GM23338 (cell line): ENCODE results near the gene DMD. TPM values are rescaled to one million over a fixed set of nuclear protein-coding genes. Genes with fewer than 3 reads are reported as not detected.
"Not testable (repeated sequence)": the region's sequence is repeated elsewhere in the genome, so short reads cannot be mapped to it uniquely, and the experiment has no call there.

Experiments
- ATAC-seq: fragments of 200-7000 bp; cut with Tn5 transposase; 3 replicates; pipeline ENCODE4 v1.9.1; 2020
- DNase-seq: peaks from one replicate; pipeline ENCODE4 v3.0.0-alpha.2; 2015; ENCODE audit warnings: low spot score
- H2AFZ ChIP-seq: fragments of 200-600 bp; sonication (generic); 2 replicates; pipeline ENCODE4 v1.8.0; 2016; ENCODE audit warnings: antibody characterized with exemption, mild to moderate bottlenecking, moderate library complexity
- H3F3A ChIP-seq: fragments of 200-600 bp; sonication (generic); replicated peaks from 2 replicates; pipeline ENCODE4 v1.8.0; 2017; ENCODE audit warnings: antibody characterized with exemption, mixed run types, low read depth
- H3K27ac ChIP-seq: fragments of 200-600 bp; sonication (generic); 2 replicates; pipeline ENCODE4 v1.6.1; 2016; ENCODE audit warnings: low read depth
- H3K27me3 ChIP-seq: fragments of 200-600 bp; sonication (generic); 2 replicates; pipeline ENCODE4 v1.8.0; 2016; ENCODE audit warnings: mild to moderate bottlenecking, mixed run types, moderate library complexity; ENCODE audit not compliant: insufficient read depth
- H3K36me3 ChIP-seq: fragments of 200-600 bp; sonication (generic); 2 replicates; pipeline ENCODE4 v1.8.0; 2016; ENCODE audit warnings: mild to moderate bottlenecking; ENCODE audit not compliant: insufficient read depth
- H3K4me1 ChIP-seq: fragments of 200-600 bp; sonication (generic); 2 replicates; pipeline ENCODE4 v1.8.0; 2016; ENCODE audit warnings: mild to moderate bottlenecking, moderate library complexity; ENCODE audit not compliant: insufficient read depth
- H3K4me2 ChIP-seq: fragments of 200-600 bp; sonication (generic); 2 replicates; pipeline ENCODE4 v1.7.1; 2017; ENCODE audit warnings: mixed run types
- H3K4me3 ChIP-seq: fragments of 200-600 bp; sonication (generic); 2 replicates; pipeline ENCODE4 v1.6.1; 2016; ENCODE audit warnings: mixed run types
- H3K79me2 ChIP-seq: fragments of 200-600 bp; sonication (generic); replicated peaks from 2 replicates; pipeline ENCODE4 v1.8.0; 2017; ENCODE audit warnings: mild to moderate bottlenecking; ENCODE audit not compliant: insufficient read depth
- H3K9me2 ChIP-seq: fragments of 200-600 bp; sonication (generic); 2 replicates; pipeline ENCODE4 v1.8.0; 2017; ENCODE audit not compliant: insufficient read depth
- H4K20me1 ChIP-seq: fragments of 200-600 bp; sonication (generic); replicated peaks from 2 replicates; pipeline ENCODE4 v1.8.0; 2017; ENCODE audit warnings: mild to moderate bottlenecking; ENCODE audit not compliant: insufficient read depth
- H3K27ac Mint-ChIP-seq: 2 replicates; pipeline ENCODE4 v1.8.0; 2020; ENCODE audit warnings: inconsistent platforms, mild to moderate bottlenecking, moderate library complexity, mixed read lengths
- H3K27me3 Mint-ChIP-seq: 3 replicates; pipeline ENCODE4 v1.8.0; 2022; ENCODE audit warnings: low read depth, mild to moderate bottlenecking, moderate library complexity, mixed read lengths, inconsistent platforms; ENCODE audit not compliant: insufficient read depth, poor library complexity
- H3K36me3 Mint-ChIP-seq: 3 replicates; pipeline ENCODE4 v1.8.0; 2021; ENCODE audit warnings: low read depth, mild to moderate bottlenecking, inconsistent platforms, moderate library complexity, mixed read lengths
- H3K4me1 Mint-ChIP-seq: 3 replicates; pipeline ENCODE4 v1.8.0; 2020; ENCODE audit warnings: mild to moderate bottlenecking, inconsistent platforms, mixed read lengths
- H3K4me3 Mint-ChIP-seq: 3 replicates; pipeline ENCODE4 v1.8.0; 2021; ENCODE audit warnings: moderate library complexity, mild to moderate bottlenecking, inconsistent platforms, mixed read lengths
- H3K9me3 Mint-ChIP-seq: 3 replicates; pipeline ENCODE4 v1.8.0; 2020; ENCODE audit warnings: moderate library complexity, mild to moderate bottlenecking, inconsistent platforms, mixed read lengths
- EZH2 ChIP-seq: fragments of 200-600 bp; sonication (generic); IDR thresholded peaks from one replicate; pipeline ENCODE4 v1.8.0; 2017; ENCODE audit warnings: antibody characterized with exemption, mild to moderate bottlenecking, low read depth; ENCODE audit not compliant: unreplicated experiment
- JUNB ChIP-seq: IDR thresholded peaks from one replicate; pipeline ENCODE4 v1.6.1; 2016; ENCODE audit warnings: antibody characterized with exemption; ENCODE audit not compliant: unreplicated experiment
- NANOG ChIP-seq: IDR thresholded peaks from 2 replicates; pipeline ENCODE4 v1.6.1; 2016; ENCODE audit warnings: antibody characterized with exemption, borderline replicate concordance
- POLR2AphosphoS5 ChIP-seq: IDR thresholded peaks from 2 replicates; pipeline ENCODE4 v1.6.1; 2016; ENCODE audit warnings: antibody characterized with exemption, low read depth
- STAT1 ChIP-seq: IDR thresholded peaks from one replicate; pipeline ENCODE4 v1.6.1; 2016; ENCODE audit warnings: antibody characterized with exemption; ENCODE audit not compliant: unreplicated experiment
- ZNF114 ChIP-seq: fragments of 250-450 bp; sonication (Bioruptor Pico); IDR thresholded peaks from 2 replicates; pipeline ENCODE4 v1.5.0; 2020; ENCODE audit warnings: mild to moderate bottlenecking, moderate library complexity
- ZNF331 ChIP-seq: fragments of 250-450 bp; sonication (Bioruptor Pico); IDR thresholded peaks from 2 replicates; pipeline ENCODE4 v1.5.0; 2020; ENCODE audit warnings: low read depth, mild to moderate bottlenecking, moderate library complexity
- polyA plus RNA-seq: library from polyadenylated mRNA; unstranded; fragments of >200 nt; fragmentation: Nextera tagmentation; extraction: Ambion mirVana; gene quantifications from 2 replicates; pipeline ENCODE4 v1.2.1, GENCODE V29; 2016
- total RNA-seq: library from RNA; depleted of rRNA; stranded (reverse); fragments of >200 nt; shearing (Covaris generic); gene quantifications from 2 replicates; pipeline ENCODE4 v1.2.3, GENCODE V29; 2014
- TF ChIP-seq, protein P1 (sequence below): fragments of 250-450 bp; sonication (Bioruptor Pico); IDR thresholded peaks from 2 replicates; pipeline ENCODE4 v1.5.0; 2020; ENCODE audit warnings: mild to moderate bottlenecking, moderate library complexity
- TF ChIP-seq, protein P2 (sequence below): IDR thresholded peaks from one replicate; pipeline ENCODE4 v1.6.1; 2018; ENCODE audit warnings: antibody characterized with exemption; ENCODE audit not compliant: unreplicated experiment
- TF ChIP-seq, protein P3 (sequence below), 2 experiments: fragments of 200-600 bp in 1 of 2; sonication (generic) in 1 of 2; conservative IDR thresholded peaks; 2 replicates each; pipeline versions ENCODE4 v1.5.1 to v1.6.1; 2016 to 2017; ENCODE audit warnings: antibody characterized with exemption in 2 of 2, low read depth in 2 of 2, mild to moderate bottlenecking in 2 of 2, moderate library complexity in 1 of 2

Gene DMD
- total and polyA plus RNA-seq, 2 experiments from 2014 or later, result 4.5 to 7.6 TPM

DNA sequence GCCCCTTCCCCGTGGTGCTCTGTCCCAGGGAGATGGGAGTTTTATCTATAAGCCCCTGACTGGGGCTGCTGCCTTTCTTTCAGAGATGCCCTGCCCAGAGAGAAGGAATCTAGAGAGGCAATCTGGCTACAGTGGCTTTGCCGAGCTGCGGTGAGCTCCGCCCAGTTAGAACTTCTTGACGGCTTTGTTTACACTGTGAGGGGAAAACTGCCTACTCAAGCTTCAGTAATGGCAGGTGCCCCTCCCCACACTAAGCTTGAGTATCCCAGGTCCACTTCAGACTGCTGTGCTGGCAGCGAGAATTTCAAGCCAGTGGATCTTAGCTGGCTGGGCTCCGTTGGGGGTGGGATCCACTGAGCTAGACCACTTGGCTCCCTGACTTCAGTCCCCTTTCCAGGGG lies 1740.6 kb downstream of the DMD start:
- H3K4me1 ChIP-seq, H3K4me1 Mint-ChIP-seq, H3F3A ChIP-seq, H3K4me2 ChIP-seq, H3K9me3 Mint-ChIP-seq, H3K27me3 ChIP-seq, H3K27ac Mint-ChIP-seq, H3K9me2 ChIP-seq, H3K36me3 Mint-ChIP-seq, DNase-seq, H3K27ac ChIP-seq, H3K36me3 ChIP-seq, H3K4me3 ChIP-seq, H3K79me2 ChIP-seq, H4K20me1 ChIP-seq, H2AFZ ChIP-seq, ATAC-seq, H3K4me3 Mint-ChIP-seq, H3K27me3 Mint-ChIP-seq: not testable (repeated sequence)

DNA sequence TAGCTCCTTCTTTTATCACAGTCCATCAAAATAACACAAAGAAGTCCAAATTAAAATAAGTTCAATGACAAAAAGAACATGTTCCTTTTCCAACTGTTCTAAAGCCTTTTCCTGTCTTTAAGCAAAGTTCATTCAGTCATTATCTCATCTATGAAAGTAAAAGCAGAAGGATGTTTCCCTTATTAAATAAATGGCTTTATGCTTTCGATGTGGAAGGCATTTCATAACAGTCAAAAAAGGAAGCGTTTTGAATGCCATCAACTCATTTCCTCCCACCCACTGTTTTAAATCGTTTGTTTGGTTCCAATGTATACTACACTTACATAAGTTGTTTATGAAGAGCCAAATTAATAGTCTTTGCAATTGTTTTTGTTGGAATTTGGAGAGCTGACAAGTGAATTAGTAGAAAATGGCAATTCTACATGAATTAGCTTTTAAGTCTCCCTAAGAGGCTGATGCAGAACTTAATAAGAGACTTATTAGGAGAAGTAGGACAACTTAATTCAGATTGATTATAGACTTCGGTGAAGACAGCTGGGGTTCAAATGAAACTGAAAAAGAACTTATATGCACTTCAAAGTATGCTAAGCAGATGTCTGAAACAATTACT lies 1746.9 kb downstream of the DMD start:
- ATAC-seq, result no peak
- Histone ChIP-seq H2AFZ (no peak overlapping the region), H3K36me3 (no peaks in the 10 kb centered on the region), H3K27me3 (no peaks in the 10 kb centered on the region), H3K27ac (no peak overlapping the region), H3K4me3 (no peak overlapping the region), H4K20me1 (no peaks in the 10 kb centered on the region), H3K79me2 (no peaks in the 10 kb centered on the region), H3K4me1 (no peaks in the 10 kb centered on the region), H3K4me2 (no peak overlapping the region), H3F3A (no peaks in the 10 kb centered on the region), H3K9me2 (no peaks in the 10 kb centered on the region)
- H3K4me1 Mint-ChIP-seq, result no peaks in the 10 kb centered on the region
- H3K27me3 Mint-ChIP-seq, result no peaks in the 10 kb centered on the region
- no peaks in the 10 kb centered on the region for H3K9me3 Mint-ChIP-seq
- DNase-seq, result no peak
- H3K36me3 Mint-ChIP-seq, result no peaks in the 10 kb centered on the region
- H3K4me3 Mint-ChIP-seq, result no peak overlapping the region
- no peak overlapping the region for H3K27ac Mint-ChIP-seq
- TF ChIP-seq ZNF114 (CRISPR knock-in tag) (no peak), POLR2AphosphoS5 (no peak), EZH2 (no peak), STAT1 (no peak), NANOG (no peak), ZNF331 (no peak), JUNB (no peak)
- TF ChIP-seq, protein P1, sequence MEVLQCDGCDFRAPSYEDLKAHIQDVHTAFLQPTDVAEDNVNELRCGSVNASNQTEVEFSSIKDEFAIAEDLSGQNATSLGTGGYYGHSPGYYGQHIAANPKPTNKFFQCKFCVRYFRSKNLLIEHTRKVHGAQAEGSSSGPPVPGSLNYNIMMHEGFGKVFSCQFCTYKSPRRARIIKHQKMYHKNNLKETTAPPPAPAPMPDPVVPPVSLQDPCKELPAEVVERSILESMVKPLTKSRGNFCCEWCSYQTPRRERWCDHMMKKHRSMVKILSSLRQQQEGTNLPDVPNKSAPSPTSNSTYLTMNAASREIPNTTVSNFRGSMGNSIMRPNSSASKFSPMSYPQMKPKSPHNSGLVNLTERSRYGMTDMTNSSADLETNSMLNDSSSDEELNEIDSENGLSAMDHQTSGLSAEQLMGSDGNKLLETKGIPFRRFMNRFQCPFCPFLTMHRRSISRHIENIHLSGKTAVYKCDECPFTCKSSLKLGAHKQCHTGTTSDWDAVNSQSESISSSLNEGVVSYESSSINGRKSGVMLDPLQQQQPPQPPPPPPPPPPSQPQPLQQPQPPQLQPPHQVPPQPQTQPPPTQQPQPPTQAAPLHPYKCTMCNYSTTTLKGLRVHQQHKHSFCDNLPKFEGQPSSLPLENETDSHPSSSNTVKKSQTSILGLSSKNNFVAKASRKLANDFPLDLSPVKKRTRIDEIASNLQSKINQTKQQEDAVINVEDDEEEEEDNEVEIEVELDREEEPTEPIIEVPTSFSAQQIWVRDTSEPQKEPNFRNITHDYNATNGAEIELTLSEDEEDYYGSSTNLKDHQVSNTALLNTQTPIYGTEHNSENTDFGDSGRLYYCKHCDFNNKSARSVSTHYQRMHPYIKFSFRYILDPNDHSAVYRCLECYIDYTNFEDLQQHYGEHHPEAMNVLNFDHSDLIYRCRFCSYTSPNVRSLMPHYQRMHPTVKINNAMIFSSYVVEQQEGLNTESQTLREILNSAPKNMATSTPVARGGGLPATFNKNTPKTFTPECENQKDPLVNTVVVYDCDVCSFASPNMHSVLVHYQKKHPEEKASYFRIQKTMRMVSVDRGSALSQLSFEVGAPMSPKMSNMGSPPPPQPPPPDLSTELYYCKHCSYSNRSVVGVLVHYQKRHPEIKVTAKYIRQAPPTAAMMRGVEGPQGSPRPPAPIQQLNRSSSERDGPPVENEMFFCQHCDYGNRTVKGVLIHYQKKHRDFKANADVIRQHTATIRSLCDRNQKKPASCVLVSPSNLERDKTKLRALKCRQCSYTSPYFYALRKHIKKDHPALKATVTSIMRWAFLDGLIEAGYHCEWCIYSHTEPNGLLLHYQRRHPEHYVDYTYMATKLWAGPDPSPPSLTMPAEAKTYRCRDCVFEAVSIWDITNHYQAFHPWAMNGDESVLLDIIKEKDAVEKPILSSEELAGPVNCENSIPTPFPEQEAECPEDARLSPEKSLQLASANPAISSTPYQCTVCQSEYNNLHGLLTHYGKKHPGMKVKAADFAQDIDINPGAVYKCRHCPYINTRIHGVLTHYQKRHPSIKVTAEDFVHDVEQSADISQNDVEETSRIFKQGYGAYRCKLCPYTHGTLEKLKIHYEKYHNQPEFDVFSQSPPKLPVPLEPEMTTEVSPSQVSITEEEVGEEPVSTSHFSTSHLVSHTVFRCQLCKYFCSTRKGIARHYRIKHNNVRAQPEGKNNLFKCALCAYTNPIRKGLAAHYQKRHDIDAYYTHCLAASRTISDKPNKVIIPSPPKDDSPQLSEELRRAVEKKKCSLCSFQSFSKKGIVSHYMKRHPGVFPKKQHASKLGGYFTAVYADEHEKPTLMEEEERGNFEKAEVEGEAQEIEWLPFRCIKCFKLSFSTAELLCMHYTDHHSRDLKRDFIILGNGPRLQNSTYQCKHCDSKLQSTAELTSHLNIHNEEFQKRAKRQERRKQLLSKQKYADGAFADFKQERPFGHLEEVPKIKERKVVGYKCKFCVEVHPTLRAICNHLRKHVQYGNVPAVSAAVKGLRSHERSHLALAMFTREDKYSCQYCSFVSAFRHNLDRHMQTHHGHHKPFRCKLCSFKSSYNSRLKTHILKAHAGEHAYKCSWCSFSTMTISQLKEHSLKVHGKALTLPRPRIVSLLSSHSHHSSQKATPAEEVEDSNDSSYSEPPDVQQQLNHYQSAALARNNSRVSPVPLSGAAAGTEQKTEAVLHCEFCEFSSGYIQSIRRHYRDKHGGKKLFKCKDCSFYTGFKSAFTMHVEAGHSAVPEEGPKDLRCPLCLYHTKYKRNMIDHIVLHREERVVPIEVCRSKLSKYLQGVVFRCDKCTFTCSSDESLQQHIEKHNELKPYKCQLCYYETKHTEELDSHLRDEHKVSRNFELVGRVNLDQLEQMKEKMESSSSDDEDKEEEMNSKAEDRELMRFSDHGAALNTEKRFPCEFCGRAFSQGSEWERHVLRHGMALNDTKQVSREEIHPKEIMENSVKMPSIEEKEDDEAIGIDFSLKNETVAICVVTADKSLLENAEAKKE (CRISPR knock-in tag), result no peak
- TF ChIP-seq, protein P2, sequence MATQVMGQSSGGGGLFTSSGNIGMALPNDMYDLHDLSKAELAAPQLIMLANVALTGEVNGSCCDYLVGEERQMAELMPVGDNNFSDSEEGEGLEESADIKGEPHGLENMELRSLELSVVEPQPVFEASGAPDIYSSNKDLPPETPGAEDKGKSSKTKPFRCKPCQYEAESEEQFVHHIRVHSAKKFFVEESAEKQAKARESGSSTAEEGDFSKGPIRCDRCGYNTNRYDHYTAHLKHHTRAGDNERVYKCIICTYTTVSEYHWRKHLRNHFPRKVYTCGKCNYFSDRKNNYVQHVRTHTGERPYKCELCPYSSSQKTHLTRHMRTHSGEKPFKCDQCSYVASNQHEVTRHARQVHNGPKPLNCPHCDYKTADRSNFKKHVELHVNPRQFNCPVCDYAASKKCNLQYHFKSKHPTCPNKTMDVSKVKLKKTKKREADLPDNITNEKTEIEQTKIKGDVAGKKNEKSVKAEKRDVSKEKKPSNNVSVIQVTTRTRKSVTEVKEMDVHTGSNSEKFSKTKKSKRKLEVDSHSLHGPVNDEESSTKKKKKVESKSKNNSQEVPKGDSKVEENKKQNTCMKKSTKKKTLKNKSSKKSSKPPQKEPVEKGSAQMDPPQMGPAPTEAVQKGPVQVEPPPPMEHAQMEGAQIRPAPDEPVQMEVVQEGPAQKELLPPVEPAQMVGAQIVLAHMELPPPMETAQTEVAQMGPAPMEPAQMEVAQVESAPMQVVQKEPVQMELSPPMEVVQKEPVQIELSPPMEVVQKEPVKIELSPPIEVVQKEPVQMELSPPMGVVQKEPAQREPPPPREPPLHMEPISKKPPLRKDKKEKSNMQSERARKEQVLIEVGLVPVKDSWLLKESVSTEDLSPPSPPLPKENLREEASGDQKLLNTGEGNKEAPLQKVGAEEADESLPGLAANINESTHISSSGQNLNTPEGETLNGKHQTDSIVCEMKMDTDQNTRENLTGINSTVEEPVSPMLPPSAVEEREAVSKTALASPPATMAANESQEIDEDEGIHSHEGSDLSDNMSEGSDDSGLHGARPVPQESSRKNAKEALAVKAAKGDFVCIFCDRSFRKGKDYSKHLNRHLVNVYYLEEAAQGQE, result no peak
- TF ChIP-seq, protein P3, sequence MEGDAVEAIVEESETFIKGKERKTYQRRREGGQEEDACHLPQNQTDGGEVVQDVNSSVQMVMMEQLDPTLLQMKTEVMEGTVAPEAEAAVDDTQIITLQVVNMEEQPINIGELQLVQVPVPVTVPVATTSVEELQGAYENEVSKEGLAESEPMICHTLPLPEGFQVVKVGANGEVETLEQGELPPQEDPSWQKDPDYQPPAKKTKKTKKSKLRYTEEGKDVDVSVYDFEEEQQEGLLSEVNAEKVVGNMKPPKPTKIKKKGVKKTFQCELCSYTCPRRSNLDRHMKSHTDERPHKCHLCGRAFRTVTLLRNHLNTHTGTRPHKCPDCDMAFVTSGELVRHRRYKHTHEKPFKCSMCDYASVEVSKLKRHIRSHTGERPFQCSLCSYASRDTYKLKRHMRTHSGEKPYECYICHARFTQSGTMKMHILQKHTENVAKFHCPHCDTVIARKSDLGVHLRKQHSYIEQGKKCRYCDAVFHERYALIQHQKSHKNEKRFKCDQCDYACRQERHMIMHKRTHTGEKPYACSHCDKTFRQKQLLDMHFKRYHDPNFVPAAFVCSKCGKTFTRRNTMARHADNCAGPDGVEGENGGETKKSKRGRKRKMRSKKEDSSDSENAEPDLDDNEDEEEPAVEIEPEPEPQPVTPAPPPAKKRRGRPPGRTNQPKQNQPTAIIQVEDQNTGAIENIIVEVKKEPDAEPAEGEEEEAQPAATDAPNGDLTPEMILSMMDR (conservative IDR thresholded peaks at IDR 0.05; ENCODE audit: low read depth in 2 of 2), result no peak
